Measurements from ENCODE around the gene RHNO1. TPM values are rescaled to one million over a fixed set of nuclear protein-coding genes. Genes with fewer than 3 reads are reported as not detected.

The RHNO1 gene
- total and polyA plus RNA-seq, 2 of the 13 experiments (the other 11 are each of a cell fraction or from before 2014, with no cell fraction given), result 27.2 to 49.6 TPM

DNA sequence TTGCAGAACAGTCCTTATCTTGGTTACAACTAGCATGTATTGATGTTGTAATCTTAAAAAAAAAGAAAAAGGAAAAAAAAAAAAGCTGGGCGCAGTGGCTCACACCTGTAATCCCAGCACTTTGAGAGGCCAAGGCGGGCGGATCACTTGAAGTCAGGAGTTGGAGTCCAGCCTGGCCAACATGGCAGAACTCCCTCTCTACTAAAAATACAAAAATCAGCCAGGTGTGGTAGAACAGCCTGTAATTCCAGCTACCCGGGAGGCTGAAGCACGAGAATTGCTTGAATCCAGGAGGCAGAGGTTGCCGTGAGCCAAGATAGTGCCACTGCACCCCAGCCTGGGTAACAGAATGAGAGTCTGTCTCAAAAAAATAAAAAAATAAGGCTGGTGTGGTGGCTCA lies 56.6 kb downstream of the RHNO1 start (continued):
- no peak for TF ChIP-seq ZNF589 (CRISPR knock-in tag; conservative IDR thresholded peaks at IDR 0.05)
- TF ChIP-seq ZNF557 (CRISPR knock-in tag; IDR thresholded peaks at IDR 0.05), result no peak
- TF ChIP-seq ZNF570 (CRISPR knock-in tag; IDR thresholded peaks at IDR 0.05; ENCODE audit: borderline replicate concordance), result no peak
- TF ChIP-seq, protein P1, sequence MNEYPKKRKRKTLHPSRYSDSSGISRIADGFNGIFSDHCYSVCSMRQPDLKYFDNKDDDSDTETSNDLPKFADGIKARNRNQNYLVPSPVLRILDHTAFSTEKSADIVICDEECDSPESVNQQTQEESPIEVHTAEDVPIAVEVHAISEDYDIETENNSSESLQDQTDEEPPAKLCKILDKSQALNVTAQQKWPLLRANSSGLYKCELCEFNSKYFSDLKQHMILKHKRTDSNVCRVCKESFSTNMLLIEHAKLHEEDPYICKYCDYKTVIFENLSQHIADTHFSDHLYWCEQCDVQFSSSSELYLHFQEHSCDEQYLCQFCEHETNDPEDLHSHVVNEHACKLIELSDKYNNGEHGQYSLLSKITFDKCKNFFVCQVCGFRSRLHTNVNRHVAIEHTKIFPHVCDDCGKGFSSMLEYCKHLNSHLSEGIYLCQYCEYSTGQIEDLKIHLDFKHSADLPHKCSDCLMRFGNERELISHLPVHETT (CRISPR knock-in tag; conservative IDR thresholded peaks at IDR 0.05), result no peak
- TF ChIP-seq SRSF1 (optimal IDR thresholded peaks at IDR 0.05; ENCODE audit: low read depth, low read length), result no peak

DNA sequence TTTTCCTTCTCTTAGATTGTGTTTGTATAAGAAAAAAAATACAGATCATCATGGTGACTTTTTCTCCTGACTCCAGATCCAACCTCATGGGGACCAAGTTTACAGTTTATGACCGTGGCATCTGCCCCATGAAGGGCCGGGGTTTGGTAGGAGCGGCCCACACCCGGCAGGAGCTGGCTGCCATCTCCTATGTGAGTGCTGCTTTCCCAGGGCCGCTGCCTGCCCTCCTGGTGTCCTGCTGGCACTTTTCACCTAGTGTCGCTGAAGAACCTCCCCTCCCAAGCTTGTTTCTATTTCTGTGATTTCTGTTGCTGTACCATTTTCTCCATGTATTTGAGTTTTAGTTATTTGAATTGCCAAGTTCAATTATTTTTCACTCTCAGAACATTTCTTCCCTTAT lies 57.3 kb downstream of the RHNO1 start:
- H3K4me1 ChIP-seq (ENCODE audit: insufficient read depth, low read length), result no peaks in the 10 kb centered on the region
- no peak overlapping the region for H3K4me3 ChIP-seq (replicated peaks in 1 of 3; ENCODE audit: insufficient read depth in 1 of 3, low read depth in 2 of 3, low read length in 3 of 3)
- BruUV-seq (replicated peaks), result no TSS peak
- WGBS (ENCODE audit: low lambda C conversion rate), result over 99% methylated on average over 6 of the region's 6 CpGs
- POLR2A ChIA-PET, result no interaction called here
- H2AFZ ChIP-seq (ENCODE audit: low read length), result no peak overlapping the region
- no peaks in the 10 kb centered on the region for H3K79me2 ChIP-seq (ENCODE audit: insufficient read depth, low read length)
- intact Hi-C loops (cut with micrococcal nuclease; ENCODE audit: unreplicated experiment), result no loop called here
- no peaks in the 10 kb centered on the region for H3K9me3 ChIP-seq (ENCODE audit: low read length)
- no peaks in the 10 kb centered on the region for H3K27me3 ChIP-seq (ENCODE audit: control insufficient read depth in 1 of 2, insufficient read depth in 2 of 2, low read length in 2 of 2)
- peaks cover 14 to 41% of the 10 kb centered on the region in 2 experiments for H3K36me3 ChIP-seq (replicated peaks in 1 of 2; ENCODE audit: control insufficient read depth in 1 of 2, insufficient read depth in 2 of 2, low read length in 2 of 2)
- no peaks in the 10 kb centered on the region for H4K20me1 ChIP-seq (ENCODE audit: insufficient read depth, low read length)
- DNase-seq (ENCODE audit: low spot score) (no peak), FAIRE-seq (no peak), ATAC-seq (no peak)
- in situ Hi-C loops (cut with HindIII; ENCODE audit: extremely low pct_ligation_motif_present, low pct_unique_long_range_greater_than_20kb), result no loop called here
- no peak overlapping the region for H3K9ac ChIP-seq (ENCODE audit: insufficient read depth, low read depth, low read length)
- no peak overlapping the region for H3K27ac ChIP-seq (ENCODE audit: extremely low read length, insufficient read depth, low read length)
- TF ChIP-seq HMG20A (CRISPR knock-in tag; IDR thresholded peaks at IDR 0.05; ENCODE audit: borderline replicate concordance), result no peak
- no peak for TF ChIP-seq PHF8 (CRISPR knock-in tag; IDR thresholded peaks at IDR 0.05)
- TF ChIP-seq MYNN (CRISPR knock-in tag; IDR thresholded peaks at IDR 0.05; ENCODE audit: low read depth), result no peak
- TF ChIP-seq RFXAP (CRISPR knock-in tag; IDR thresholded peaks at IDR 0.05; ENCODE audit: borderline replicate concordance), result no peak
- no peak for TF ChIP-seq TCF7L2 (IDR thresholded peaks at IDR 0.05; ENCODE audit: low read depth, low read length)
- TF ChIP-seq, protein P2, sequence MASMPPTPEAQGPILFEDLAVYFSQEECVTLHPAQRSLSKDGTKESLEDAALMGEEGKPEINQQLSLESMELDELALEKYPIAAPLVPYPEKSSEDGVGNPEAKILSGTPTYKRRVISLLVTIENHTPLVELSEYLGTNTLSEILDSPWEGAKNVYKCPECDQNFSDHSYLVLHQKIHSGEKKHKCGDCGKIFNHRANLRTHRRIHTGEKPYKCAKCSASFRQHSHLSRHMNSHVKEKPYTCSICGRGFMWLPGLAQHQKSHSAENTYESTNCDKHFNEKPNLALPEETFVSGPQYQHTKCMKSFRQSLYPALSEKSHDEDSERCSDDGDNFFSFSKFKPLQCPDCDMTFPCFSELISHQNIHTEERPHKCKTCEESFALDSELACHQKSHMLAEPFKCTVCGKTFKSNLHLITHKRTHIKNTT (CRISPR knock-in tag; IDR thresholded peaks at IDR 0.05), result no peak
- no peak for TF ChIP-seq ZNF30 (CRISPR knock-in tag; IDR thresholded peaks at IDR 0.05)
- TF ChIP-seq RAD21 (CRISPR knock-in tag; IDR thresholded peaks at IDR 0.05), result no peak
- TF ChIP-seq ZNF552 (CRISPR knock-in tag; IDR thresholded peaks at IDR 0.05; ENCODE audit: borderline replicate concordance), result no peak
- TF ChIP-seq DNMT1 (CRISPR knock-in tag; IDR thresholded peaks at IDR 0.05), result no peak
- TF ChIP-seq REPIN1 (CRISPR knock-in tag; IDR thresholded peaks at IDR 0.05; ENCODE audit: borderline replicate concordance, low read depth), result no peak
- TF ChIP-seq, protein P3, sequence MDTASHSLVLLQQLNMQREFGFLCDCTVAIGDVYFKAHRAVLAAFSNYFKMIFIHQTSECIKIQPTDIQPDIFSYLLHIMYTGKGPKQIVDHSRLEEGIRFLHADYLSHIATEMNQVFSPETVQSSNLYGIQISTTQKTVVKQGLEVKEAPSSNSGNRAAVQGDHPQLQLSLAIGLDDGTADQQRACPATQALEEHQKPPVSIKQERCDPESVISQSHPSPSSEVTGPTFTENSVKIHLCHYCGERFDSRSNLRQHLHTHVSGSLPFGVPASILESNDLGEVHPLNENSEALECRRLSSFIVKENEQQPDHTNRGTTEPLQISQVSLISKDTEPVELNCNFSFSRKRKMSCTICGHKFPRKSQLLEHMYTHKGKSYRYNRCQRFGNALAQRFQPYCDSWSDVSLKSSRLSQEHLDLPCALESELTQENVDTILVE (CRISPR knock-in tag; IDR thresholded peaks at IDR 0.05), result no peak
- CTCF ChIA-PET (ENCODE audit: low intra/inter-chr PET ratio, low total read pairs), result no interaction called here
- no peak overlapping the region for H3K4me2 ChIP-seq (ENCODE audit: low read depth, low read length)
